DOHH2 (cell line): ENCODE measurements around the gene CYTH1.

Experiments used
- CTCF ChIP-seq: fragments of 200-600 bp; sonication (generic); IDR thresholded peaks from one replicate; pipeline ENCODE4 v1.5.1; 2014; ENCODE audit warnings: antibody characterized with exemption, mild to moderate bottlenecking, low read depth, low read length; ENCODE audit not compliant: poor library complexity, severe bottlenecking
- EZH2phosphoT487 ChIP-seq: fragments of 200-600 bp; sonication (generic); IDR thresholded peaks from 2 replicates; pipeline ENCODE4 v1.6.1; 2017; ENCODE audit warnings: borderline replicate concordance, mild to moderate bottlenecking, antibody characterized with exemption, low read length, moderate library complexity, mixed read lengths

GRCh38 chr17:78796517-78796900, 14.4 kb upstream of the CYTH1 start:
- TF ChIP-seq CTCF (no peak), EZH2phosphoT487 (no peak)
